HG03135 (cell line): ENCODE results near the gene CDA.

ENCODE experiments used
- ATAC-seq: cut with Tn5 transposase; IDR thresholded peaks from one replicate; pipeline ENCODE4 v1.9.1; 2021; ENCODE audit warnings: mild to moderate bottlenecking, moderate library complexity; ENCODE audit not compliant: unreplicated experiment

The CDA gene

GRCh38 chr1:20648438-20648837 lies 59.5 kb downstream of the CDA start:
- ATAC-seq, result no peak

GRCh38 chr1:20648946-20649345 lies 60.0 kb downstream of the CDA start:
- ATAC-seq, result no peak

DNA sequence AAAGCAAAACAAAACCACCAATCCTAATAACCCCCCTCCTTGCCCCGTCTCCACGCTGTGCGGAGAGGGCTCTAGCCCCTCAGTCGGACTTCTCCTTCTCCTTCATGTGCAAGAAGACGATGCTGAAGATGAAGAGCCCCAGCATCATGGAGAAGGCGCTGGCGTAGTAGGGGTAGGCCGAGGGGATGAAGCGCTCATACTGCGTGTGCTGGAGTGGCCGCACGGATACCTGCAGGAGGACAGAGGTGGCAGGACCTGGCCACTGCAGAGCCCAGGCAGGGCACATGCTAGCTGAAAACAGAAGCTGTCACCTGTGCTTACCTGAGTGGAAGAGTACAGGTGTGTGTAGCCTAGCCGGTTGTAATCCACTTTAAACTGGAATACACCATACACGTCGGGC lies 63.4 kb downstream of the CDA start:
- no peak for ATAC-seq

GRCh38 chr1:20654104-20654690 lies 65.3 kb downstream of the CDA start:
- no peak for ATAC-seq

DNA sequence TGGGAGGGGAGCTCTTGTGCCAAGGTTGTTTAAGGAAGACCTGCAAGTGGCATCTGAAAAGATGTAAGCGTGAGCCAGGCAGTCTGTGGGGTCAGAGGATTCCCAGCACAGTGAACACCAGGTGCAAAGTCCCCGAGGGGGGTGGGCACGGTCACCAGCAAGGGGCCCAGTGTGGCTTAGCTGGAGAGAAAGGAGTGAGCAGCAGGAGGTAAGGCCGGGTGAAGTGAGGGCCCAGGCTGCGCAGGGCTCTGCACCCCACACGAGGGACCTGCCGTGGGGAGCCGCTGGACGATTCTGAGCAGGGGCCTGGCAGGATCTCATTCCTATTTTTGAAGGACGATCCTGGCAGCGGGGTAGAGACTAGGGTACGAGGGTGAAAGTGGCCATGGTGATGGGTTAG lies 68.1 kb downstream of the CDA start:
- ATAC-seq, result no peak

- no peak for ATAC-seq
Measured at GRCh38 chr1:20658166-20658915, 69.4 kb downstream of the CDA start.

GRCh38 chr1:20660363-20660762 lies 71.5 kb downstream of the CDA start:
- ATAC-seq, result no peak

DNA sequence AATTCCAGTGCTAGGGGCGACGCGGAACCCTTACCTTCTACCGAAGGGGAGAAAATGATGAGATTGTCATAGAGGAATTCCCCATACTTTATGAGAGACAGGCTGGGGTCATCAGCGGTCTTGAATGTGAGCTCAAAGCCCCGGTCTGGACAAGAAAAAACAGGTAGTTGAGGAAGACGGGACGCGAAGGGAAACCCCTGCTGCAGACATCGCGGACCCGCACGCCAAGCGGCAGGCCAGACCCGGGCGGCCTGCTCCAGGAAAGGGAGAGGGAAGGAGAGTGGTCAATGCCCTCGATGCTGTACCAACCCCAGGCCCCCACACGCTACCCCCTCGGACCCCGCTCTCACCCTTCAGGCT lies 71.9 kb downstream of the CDA start:
- peak; percentile 11 for ATAC-seq

DNA sequence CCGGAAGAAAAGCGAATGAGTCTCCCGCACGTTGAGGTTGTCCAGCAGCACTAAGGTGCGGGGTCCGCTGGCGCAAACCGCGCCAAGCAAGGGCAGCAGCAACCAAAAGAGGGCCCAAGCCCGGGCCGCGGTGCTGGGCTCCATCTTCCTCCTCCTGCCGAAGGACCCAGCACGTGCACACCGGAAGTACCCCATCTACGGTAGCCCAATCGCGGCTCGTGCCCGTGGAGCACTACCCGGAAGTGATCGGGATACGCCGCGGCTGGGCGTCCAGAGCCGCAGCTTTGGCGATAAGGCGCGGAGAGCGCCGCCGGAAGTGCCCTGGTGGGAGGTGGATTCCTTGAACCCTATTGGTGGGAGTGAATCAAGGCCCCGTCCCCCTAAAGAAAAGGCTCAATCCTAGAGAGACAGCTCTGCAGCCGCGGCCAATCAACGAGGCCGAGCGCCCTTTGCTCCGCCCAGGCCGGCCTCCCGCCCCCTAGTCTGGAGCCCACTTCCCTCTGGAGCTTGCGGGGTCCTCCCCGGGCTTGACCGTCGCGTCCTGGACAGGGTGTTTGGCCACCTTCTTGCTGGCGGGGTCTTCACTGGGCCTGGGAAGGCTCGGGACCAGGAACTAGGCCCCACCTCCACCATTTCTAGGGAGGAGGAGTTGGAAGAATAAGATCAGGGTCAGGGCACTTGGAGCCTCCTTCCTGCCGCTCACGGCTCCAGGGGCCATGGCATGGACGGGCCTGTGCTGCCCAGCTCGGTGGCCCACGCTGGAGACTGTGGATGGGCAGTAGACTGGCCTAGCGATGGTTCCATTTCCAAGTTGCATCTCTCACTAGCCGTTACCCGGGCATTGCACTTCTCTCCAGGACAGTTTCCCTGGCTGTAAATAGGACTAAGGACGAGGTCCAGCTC lies 72.6 kb downstream of the CDA start, which contains the start of gene DDOST:
Gene DDOST, minus strand, starts transcription at position 163 of the 903 bp plus-strand sequence. Its CDS starts 19 bp downstream, at position 144.
- peak; percentile 94 for ATAC-seq

- no peak for ATAC-seq
Measured at GRCh38 chr1:20662110-20662475, 73.2 kb downstream of the CDA start.

DNA sequence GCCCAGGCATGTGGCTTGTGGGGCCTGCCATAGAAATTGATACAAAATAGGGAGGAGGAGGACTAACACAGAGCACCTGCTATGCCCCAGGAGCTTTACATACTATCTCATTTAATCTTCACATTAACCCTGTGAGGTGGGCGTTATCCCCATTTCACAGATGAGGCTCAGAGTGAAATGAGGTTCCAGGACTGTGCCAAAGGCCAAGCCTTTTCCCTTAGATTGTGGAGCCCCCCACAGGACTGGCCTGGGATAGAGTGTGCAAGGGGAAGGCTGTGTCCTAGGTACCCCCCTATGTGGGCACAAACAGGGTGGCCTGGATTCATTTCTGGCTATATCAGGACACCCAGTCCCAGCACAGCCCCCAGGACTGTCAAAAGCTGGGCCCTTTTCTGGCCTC lies 74.5 kb downstream of the CDA start:
- no peak for ATAC-seq

DNA sequence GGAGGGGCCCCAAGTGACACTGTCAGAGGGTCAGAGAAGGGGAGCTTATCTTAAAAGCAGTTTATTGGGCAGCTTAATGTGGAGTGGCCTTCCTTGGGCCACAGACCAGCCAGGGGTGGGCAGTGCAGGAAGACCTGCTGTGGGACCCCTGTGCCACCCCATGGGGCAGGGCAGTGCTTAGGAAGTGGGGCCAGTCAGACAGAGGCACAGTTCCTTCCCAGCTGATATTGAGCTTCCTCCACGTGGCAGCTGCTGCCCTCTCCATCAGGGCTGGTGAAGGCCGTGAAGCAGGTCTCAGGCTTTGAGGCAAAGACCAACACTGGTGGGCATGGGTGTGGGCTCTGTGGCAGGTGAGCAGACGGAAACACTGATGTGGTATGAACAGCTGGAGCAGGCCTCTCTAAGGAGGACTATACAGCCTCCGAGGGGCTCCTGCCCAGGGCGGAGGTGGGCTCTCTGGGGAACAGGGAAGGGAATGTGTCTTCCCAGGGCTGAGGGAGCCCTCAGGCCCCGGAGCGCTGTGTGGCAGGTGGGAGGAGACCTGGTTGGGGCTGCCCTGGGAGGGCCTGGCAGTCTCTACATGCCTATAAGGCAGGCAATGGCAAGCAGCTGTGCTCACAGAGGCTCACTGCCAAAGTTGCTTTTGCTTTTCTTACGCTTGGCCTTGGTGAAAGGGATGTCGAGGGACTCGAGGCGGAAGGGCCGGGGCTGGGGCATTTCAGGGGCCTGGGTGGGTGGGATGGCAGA lies 75.2 kb downstream of the CDA start:
- ATAC-seq, result no peak

DNA sequence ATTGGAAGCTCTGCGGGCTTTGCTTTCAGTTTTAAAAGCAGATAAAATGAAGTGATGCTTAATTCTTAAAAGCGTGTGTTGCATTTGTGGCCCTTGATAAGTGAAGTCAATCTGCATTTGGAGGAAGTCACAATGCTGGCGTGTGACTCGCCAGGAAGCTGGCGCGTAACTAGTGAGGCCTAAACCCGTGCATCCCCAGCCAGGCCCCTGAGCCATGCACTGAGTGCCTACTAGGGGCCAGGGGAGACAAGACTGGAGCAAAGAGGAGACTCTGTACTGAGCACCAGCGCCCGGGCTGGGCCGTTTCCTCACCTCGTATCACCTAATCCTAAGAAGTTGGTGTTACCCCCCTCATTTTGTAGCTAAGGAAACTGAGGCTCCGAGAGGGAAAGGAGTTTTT lies 76.8 kb downstream of the CDA start:
- ATAC-seq, result no peak

GRCh38 chr1:20666146-20666545 lies 77.2 kb downstream of the CDA start:
- ATAC-seq, result no peak

DNA sequence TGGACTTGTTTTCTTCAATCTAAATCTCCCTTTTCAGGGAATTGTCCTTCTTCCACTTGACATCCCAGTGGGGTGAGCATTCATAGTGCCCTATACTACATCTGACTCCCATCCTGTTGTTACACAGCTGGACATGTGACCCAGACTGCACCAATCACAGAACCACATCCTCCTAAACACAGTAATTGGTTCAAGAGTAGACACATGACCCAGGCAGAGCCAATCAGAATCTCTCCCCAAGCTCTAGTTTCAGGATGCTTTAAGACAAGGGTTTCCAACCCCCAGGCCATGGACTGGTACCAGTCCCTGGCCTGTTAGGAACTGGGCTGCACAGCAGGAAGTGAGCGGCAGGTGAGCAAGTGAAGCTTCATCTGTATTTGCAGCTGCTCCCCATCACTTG lies 77.9 kb downstream of the CDA start:
- ATAC-seq, result no peak
